Lung (tissue), 12 donors: ENCODE results near the gene SPRR2B. TPM values are rescaled to one million over a fixed set of nuclear protein-coding genes. Genes with fewer than 3 reads are reported as not detected.
"Not testable (repeated sequence)": the region's sequence is repeated elsewhere in the genome, so short reads cannot be mapped to it uniquely, and the experiment has no call there.

Experiments
- ATAC-seq: fragments of 200-7000 bp; cut with Tn5 transposase; one replicate; pipeline ENCODE4 v1.9.1; 2020; ENCODE audit warnings: moderate number of reproducible peaks; ENCODE audit not compliant: insufficient read depth, low FRiP score
- DNase-seq, 3 donors: peaks; one replicate each; pipeline ENCODE4 v3.0.0-alpha.2; 2013 to 2017
- H3K27ac ChIP-seq, 2 donors: one replicate each; pipeline ENCODE4 v1.5.1; 2013; ENCODE audit warnings: mild to moderate bottlenecking in 2 of 2, moderate library complexity in 2 of 2, control low read depth in 1 of 2, inconsistent platforms in 1 of 2, low read depth in 1 of 2, low read length in 1 of 2
- H3K27me3 ChIP-seq, 3 donors: one replicate each; pipeline ENCODE4 v1.5.1; 2013; ENCODE audit warnings: low read length in 2 of 3; ENCODE audit not compliant: control insufficient read depth in 3 of 3, insufficient read depth in 3 of 3
- H3K36me3 ChIP-seq, 4 donors: one replicate each; pipeline ENCODE4 v1.5.1; 2013; ENCODE audit warnings: low read length in 4 of 4, mild to moderate bottlenecking in 1 of 4, moderate library complexity in 1 of 4; ENCODE audit not compliant: control insufficient read depth in 4 of 4, insufficient read depth in 4 of 4
- H3K4me1 ChIP-seq, 5 donors: one replicate each; pipeline ENCODE4 v1.5.1; 2013; ENCODE audit warnings: low read length in 5 of 5, mild to moderate bottlenecking in 2 of 5, moderate library complexity in 1 of 5; ENCODE audit not compliant: control insufficient read depth in 5 of 5, insufficient read depth in 5 of 5
- H3K4me3 ChIP-seq: one replicate; pipeline ENCODE4 v1.5.1; 2013; ENCODE audit warnings: mild to moderate bottlenecking, control low read depth, moderate library complexity
- H3K9ac ChIP-seq, 2 donors: one replicate each; pipeline ENCODE4 v1.5.1; 2013; ENCODE audit warnings: low read length in 2 of 2, control low read depth in 1 of 2; ENCODE audit not compliant: insufficient read depth in 1 of 2
- H3K9me3 ChIP-seq, 4 donors: one replicate each; pipeline ENCODE4 v1.5.1; 2013; ENCODE audit warnings: low read length in 3 of 4, mild to moderate bottlenecking in 1 of 4, moderate library complexity in 1 of 4; ENCODE audit not compliant: control insufficient read depth in 4 of 4, insufficient read depth in 3 of 4
- CTCF ChIP-seq: IDR thresholded peaks from 2 replicates; pipeline ENCODE4 v1.5.1; 2012; ENCODE audit warnings: mild to moderate bottlenecking; ENCODE audit errors: control extremely low read depth, extremely low read depth
- WGBS, 2 donors: extraction: QIAGEN DNeasy Blood & Tissue Kit; methylation state at CpG; one replicate each; pipeline ENCODE4 v1.1.7; 2013; 5-methylcytosine and 5-hydroxymethylcytosine counted together
- polyA plus RNA-seq, 2 donors: library from polyadenylated mRNA; stranded (reverse); fragments of 200-250 nt; gene quantifications; one replicate each; pipeline ENCODE4 v1.2.1, GENCODE V29; 2013
- total RNA-seq, 2 donors: library from RNA; depleted of rRNA in 1 of 2; stranded (reverse); fragments of >200 nt in 1 of 2; gene quantifications; one replicate each; pipeline ENCODE4 v1.2.1, GENCODE V29; 2014 to 2021
- donor health status: control.
- donor health status: control.
- donor health status: Bipolar disorder and iron deficiency.
- donor health status: healthy.
- donor health status: DM: yes; HTN: yes; CAD: no.

The SPRR2B gene
- total and polyA plus RNA-seq, 4 donors, result not detected

- H3K4me1 ChIP-seq, result no peaks in the 10 kb centered on the region
- no peak for TF ChIP-seq CTCF
- H3K27ac ChIP-seq, result no peak within 1 kb of the TSS
- WGBS, 2 donors, result 78 to 87% methylated on average over 3 of the region's 3 CpGs
- no peaks in the 10 kb centered on the region for H3K36me3 ChIP-seq
- no peak within 1 kb of the TSS for H3K9ac ChIP-seq
- H3K27me3 ChIP-seq, result no peaks in the 10 kb centered on the region
- DNase-seq, result no peak
- ATAC-seq, result no peak
- no peaks in the 10 kb centered on the region for H3K9me3 ChIP-seq
- no peak within 1 kb of the TSS for H3K4me3 ChIP-seq
Observed at GRCh38 chr1:153113416-153113815, 42.0 kb upstream of the SPRR2B start, which contains the start of gene SPRR2F. Gene SPRR2F (minus strand): TSS chr1:153113516. CDS start chr1:153112733, 783 bp downstream.

GRCh38 chr1:153112454-153112853, 41.0 kb upstream of the SPRR2B start:
- H3K4me1 ChIP-seq, H3K9me3 ChIP-seq, H3K9ac ChIP-seq, H3K27me3 ChIP-seq, ATAC-seq, H3K4me3 ChIP-seq, DNase-seq, H3K36me3 ChIP-seq, H3K27ac ChIP-seq: not testable (repeated sequence)
- 79 to 81% methylated on average over 5 of the region's 5 CpGs for WGBS, 2 donors

DNA sequence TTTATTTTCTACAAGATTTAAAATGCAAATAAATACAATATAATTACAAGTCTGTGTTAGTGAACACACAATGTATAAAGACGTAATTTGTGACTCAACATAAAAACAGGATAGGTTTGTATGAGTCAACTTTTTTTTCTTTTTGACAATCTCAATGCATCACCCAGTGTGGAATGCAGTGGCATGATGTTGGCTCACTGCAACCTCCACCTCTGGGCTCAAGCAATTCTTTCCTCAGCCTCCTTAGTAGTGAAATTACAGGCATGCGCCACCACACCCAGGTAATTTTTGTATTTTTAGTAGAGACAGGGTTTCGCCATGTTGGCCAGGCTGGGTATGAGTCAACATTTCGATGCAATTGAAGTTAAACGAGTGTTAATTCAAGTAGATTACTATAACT, 28.8 kb upstream of the SPRR2B start:
- WGBS, 2 donors, result 91 to 96% methylated on average over 5 of the region's 5 CpGs
- Histone ChIP-seq H3K4me3 (no peak overlapping the region), H3K27ac (no peak overlapping the region), H3K36me3 (no peaks in the 10 kb centered on the region), H3K9ac (no peak overlapping the region), H3K9me3 (no peaks in the 10 kb centered on the region), H3K27me3 (no peaks in the 10 kb centered on the region), H3K4me1 (no peaks in the 10 kb centered on the region)
- no peak for ATAC-seq
- no peak for DNase-seq
- no peak for TF ChIP-seq CTCF

- Histone ChIP-seq H3K4me3 (no peak overlapping the region), H3K4me1 (no peaks in the 10 kb centered on the region), H3K9ac (no peak overlapping the region), H3K36me3 (no peaks in the 10 kb centered on the region), H3K27me3 (no peaks in the 10 kb centered on the region), H3K27ac (no peak overlapping the region), H3K9me3 (no peaks in the 10 kb centered on the region)
- 92 to 93% methylated on average over 9 of the region's 9 CpGs for WGBS, 2 donors
- DNase-seq (no peak), ATAC-seq (no peak)
- no peak for TF ChIP-seq CTCF
Observed at GRCh38 chr1:153099461-153100045, 28.1 kb upstream of the SPRR2B start.
